Fibroblast of mammary gland (primary cell): ENCODE measurements around the gene PHF21A.
"Not testable (repeated sequence)": the region's sequence is repeated elsewhere in the genome, so short reads cannot be mapped to it uniquely, and the experiment has no call there.

ENCODE experiments used
- DNase-seq: peaks from one replicate; pipeline ENCODE4 v3.0.0-alpha.2; 2010; ENCODE audit warnings: low read depth
- H3K4me3 ChIP-seq: 2 replicates; pipeline ENCODE4 v1.5.1; 2011; ENCODE audit warnings: low read depth, mild to moderate bottlenecking, low read length, moderate library complexity; ENCODE audit not compliant: control insufficient read depth
- TF ChIP-seq, protein P1 (sequence below): conservative IDR thresholded peaks from 2 replicates; pipeline ENCODE4 v1.5.1; 2011; ENCODE audit warnings: low read depth, low read length, inconsistent platforms; ENCODE audit not compliant: control insufficient read depth, insufficient read depth

PHF21A gene

DNA sequence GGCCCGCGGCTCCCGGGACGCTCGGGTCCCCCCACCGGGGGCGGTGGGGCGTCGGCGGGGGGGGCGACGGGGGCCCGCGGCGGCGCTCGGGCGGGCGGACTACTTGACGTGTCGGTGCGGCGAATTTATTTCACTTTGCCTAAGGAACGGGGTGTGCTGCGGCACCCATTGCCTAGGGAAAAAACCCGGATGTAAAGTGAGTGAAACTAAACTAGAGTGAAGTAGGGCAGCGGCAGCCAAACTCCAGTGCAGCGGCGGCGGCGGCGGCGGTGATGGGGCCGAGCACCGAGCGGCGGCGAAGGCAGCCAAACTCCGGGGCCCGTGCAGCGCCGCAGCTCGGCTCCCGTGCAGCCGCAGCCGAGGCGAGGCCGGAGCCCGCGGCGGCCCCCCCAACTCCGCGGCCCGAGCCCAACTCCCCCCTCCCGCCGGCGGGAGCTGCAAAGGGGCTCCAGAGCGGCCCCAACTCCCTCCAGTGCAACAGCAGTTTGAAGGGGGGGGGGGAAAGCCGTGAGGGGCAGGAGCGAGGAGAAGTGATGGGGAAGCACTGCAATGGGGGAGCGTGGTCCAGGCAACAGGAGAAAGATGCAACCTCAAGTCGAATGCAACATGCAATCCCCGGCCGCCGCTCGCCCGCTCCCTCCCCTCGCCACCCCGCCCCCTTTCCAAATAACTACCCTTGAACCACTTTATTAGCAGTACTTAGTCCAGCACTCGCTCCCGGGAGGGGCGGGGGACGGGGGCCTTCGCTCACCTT is 647 bp upstream of the PHF21A start:
- H3K4me3 ChIP-seq: peak overlapping the region; percentile 64
- DNase-seq: peak; percentile 94
- TF ChIP-seq, protein P1, sequence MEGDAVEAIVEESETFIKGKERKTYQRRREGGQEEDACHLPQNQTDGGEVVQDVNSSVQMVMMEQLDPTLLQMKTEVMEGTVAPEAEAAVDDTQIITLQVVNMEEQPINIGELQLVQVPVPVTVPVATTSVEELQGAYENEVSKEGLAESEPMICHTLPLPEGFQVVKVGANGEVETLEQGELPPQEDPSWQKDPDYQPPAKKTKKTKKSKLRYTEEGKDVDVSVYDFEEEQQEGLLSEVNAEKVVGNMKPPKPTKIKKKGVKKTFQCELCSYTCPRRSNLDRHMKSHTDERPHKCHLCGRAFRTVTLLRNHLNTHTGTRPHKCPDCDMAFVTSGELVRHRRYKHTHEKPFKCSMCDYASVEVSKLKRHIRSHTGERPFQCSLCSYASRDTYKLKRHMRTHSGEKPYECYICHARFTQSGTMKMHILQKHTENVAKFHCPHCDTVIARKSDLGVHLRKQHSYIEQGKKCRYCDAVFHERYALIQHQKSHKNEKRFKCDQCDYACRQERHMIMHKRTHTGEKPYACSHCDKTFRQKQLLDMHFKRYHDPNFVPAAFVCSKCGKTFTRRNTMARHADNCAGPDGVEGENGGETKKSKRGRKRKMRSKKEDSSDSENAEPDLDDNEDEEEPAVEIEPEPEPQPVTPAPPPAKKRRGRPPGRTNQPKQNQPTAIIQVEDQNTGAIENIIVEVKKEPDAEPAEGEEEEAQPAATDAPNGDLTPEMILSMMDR: no peak

DNA sequence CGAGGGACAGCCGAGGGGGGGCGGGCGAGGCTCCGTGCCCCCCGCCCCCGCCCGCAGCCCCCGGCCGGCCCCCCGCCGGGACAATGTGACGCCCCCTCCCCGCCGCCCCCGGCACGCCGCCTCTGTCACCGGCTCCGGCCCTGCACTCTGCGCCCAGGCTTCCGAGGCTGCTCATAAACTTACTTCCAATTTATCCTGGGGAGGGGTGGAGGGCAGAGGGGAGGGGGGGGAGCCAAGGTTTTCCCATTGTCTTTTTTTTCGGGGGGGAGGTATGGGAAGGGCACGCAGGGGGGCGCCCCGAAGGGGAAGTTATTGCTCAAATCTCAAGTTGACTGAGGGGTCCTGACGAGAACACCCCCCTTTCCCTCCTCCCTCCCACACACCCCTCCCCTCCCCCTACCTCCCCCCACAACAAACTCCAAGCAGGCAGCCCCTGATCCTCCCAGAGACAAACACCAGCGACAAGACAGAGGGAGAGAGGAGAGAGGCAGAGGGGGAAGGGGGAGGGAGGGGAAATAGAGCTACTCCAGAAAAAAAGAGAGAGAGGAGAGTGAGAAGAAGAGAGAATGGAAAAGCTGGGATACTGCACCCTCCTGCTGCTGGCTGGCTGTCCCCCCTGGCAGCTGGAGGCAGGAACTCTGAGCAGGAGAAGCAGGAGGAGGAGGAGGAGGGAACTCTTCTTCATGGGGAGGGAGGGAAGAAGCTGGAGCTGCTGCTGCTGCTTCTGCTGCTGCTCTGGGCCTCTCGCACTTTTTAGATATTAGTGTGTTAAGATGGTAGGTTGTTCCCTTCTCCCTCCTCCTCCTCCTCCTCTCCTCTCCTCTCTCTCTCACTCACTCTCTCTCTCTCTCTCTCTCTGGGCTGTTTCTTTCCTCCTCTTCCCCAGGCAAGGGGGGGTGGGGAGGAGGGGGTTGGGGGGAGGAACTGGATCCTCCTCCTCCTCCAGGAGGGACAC is 631 bp downstream of the PHF21A start:
- H3K4me3 ChIP-seq: peak overlapping the region; percentile 74
- peak; percentile 76 for DNase-seq
- TF ChIP-seq, protein P1: no peak

DNA sequence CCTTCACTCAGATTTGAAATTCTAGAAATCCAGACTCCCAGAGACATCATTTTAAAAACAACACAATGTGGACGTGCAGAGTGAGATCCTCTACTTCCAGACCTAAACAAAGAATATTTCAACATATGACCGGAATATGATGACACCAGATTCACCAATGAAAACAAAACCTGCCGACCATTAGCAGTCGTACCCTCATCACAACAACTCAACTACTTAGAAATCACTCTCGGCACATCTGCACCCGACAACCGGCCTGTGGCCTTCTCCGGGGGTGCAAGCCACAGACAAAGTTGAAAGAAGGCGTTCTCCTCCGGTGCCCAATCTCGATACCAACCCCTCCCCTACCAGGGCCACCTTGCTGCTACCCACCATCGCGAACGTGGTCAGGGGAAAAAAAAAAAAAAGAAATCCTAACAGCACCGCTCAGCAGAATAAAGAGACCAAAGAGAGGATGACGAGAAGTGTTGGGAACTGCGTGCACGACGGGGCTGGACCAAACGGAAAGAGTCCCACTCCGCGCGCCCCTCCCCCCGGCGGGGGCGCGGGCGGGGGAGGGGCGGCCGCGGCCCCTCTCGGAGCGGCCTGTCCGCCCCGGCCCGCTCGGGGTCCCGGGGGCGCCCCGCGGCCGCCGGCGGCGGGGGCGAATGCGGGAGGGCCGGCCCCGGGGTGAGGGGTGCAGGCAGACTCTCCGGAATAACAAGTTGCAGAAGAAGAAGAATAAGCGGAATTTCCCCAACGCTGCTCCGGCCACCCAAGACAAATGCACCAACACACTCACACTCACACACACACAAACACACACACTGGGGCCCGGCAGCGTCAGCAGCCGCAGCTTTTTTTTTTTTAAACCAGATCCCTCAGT is 1.7 kb downstream of the PHF21A start:
- DNase-seq: peak; percentile 71
- TF ChIP-seq, protein P1: no peak
- peak overlapping the region; percentile 74 for H3K4me3 ChIP-seq

DNA sequence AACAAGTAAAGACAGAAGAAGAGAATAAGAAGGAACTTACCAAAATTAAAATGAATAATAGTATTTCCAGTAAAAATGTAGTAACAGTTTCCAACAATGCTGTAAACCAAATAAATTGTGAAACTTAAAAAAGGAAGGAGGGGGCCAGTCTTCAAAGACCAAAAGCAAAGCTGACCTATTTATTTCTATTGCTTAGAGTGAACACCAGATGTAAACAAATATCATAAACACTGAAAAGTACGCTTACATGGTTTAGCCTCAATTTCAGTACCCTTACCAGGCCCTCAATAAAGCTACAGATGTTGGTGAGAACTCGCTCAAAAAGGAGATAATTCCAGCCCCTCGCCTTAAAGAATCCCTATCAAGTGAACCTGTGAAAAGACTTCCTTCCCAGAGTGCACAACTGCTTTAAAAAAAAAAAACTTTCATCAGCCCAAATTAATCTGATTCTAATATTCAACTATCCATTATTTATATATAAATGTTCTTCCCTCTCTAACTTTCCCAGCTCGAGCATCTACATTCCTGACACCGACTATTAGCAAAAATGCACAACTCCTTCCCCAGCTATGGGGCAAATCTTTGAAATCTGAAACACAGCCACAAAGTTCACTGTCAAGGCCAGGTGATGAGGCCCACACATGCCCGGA is 2.4 kb downstream of the PHF21A start:
- H3K4me3 ChIP-seq: peak overlapping the region; percentile 74
- no peak for DNase-seq
- TF ChIP-seq, protein P1: no peak

DNA sequence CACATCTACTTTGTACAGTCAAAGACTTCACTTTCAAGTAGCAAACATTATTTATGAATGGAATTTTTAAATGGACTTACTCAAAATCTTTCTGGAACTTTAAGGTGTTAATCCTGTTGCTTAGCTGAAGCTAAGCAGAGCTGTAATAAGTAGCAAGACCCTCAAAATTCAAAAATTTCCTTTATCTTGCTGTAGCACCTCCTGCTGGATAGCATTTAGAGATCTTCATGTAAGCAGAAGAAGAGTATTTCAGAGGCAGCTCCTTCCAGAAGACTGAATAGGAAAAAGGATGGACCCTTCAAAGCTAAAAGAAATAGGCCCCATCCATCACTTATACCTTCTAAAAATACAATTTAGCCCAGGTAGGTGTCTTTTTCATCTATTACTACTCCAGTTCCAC is 3.4 kb downstream of the PHF21A start:
- no peak overlapping the region for H3K4me3 ChIP-seq

DNA sequence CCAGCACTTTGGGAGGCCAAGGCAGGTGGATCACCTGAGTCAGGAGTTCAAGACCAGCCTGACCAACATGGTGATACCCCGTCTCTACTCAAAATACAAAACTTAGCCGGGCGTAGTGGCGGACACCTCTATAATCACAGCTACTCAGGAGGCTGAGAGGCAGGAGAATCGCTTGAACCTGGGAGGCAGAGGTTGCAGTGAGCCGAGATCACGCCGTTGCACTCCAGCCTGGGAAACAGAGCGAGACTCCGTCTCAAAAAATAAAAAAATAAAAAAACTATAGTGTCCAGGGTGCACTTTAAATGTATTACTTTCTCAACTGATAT is 4.6 kb downstream of the PHF21A start:
- not testable (repeated sequence) for DNase-seq, H3K4me3 ChIP-seq

More for the DNA sequence above, 3.4 kb downstream of the PHF21A start:
- TF ChIP-seq, protein P1: peak; percentile 46
- no peak for DNase-seq
